ENCODE results near the gene S100A1. TPM values are rescaled to one million over a fixed set of nuclear protein-coding genes. Genes with fewer than 3 reads are reported as not detected.
"Not testable (repeated sequence)": the region's sequence is repeated elsewhere in the genome, so short reads cannot be mapped to it uniquely, and the experiment has no call there.

S100A1 gene
- total RNA-seq, 6 experiments from 2014 or later: 0.59 to 0.96 (median 0.82) TPM; not detected in 3

GRCh38 chr1:153663211-153663610 lies 35.0 kb downstream of the S100A1 start:
- Mint-ChIP-seq H3K27me3 (ENCODE audit: insufficient read depth) (no peaks in the 10 kb centered on the region; the same call in 1 of the 2 replicates), H3K9me3 (no peaks in the 10 kb centered on the region), H3K4me3 (no peak overlapping the region)

GRCh38 chr1:153667439-153667838 lies 39.2 kb downstream of the S100A1 start:
- Mint-ChIP-seq H3K36me3 (ENCODE audit: low read depth) (peaks cover 36% of the 10 kb centered on the region), H3K4me1 (ENCODE audit: low read depth) (peaks cover 44% of the 10 kb centered on the region), H3K4me3 (no peak overlapping the region), H3K27me3 (ENCODE audit: insufficient read depth) (no peaks in the 10 kb centered on the region; the same call in 1 of the 2 replicates), H3K27ac (no peak overlapping the region), H3K9me3 (no peaks in the 10 kb centered on the region)
- no peak for TF ChIP-seq CTCF (IDR thresholded peaks at IDR 0.05)
- DNase-seq: no peak

More at GRCh38 chr1:153663211-153663610, 35.0 kb downstream of the S100A1 start:
- Mint-ChIP-seq H3K4me1 (ENCODE audit: low read depth) (peaks cover 32% of the 10 kb centered on the region), H3K36me3 (ENCODE audit: low read depth) (peaks cover 58% of the 10 kb centered on the region), H3K27ac (peak overlapping the region; percentile 75)
- TF ChIP-seq CTCF (IDR thresholded peaks at IDR 0.05): no peak
- peak; percentile 36 for DNase-seq

- H3K36me3 Mint-ChIP-seq (ENCODE audit: low read depth): peaks cover 31% of the 10 kb centered on the region
- H3K4me3 Mint-ChIP-seq; DNase-seq; H3K27me3 Mint-ChIP-seq (ENCODE audit: insufficient read depth); H3K9me3 Mint-ChIP-seq: not testable (repeated sequence)
- peaks cover 40% of the 10 kb centered on the region for H3K4me1 Mint-ChIP-seq (ENCODE audit: low read depth)
- H3K27ac Mint-ChIP-seq: peak overlapping the region; percentile 33; the same call in 1 of the 2 replicates
Observed at GRCh38 chr1:153668672-153669071, 40.4 kb downstream of the S100A1 start.

- no peak for DNase-seq
- no peak for TF ChIP-seq CTCF (IDR thresholded peaks at IDR 0.05)
Observed at GRCh38 chr1:153669606-153670005, 41.4 kb downstream of the S100A1 start.

GRCh38 chr1:153670257-153670858 lies 42.1 kb downstream of the S100A1 start:
- Mint-ChIP-seq H3K36me3 (ENCODE audit: low read depth) (peaks cover 15% of the 10 kb centered on the region), H3K27ac (no peak overlapping the region), H3K4me3 (no peak overlapping the region), H3K9me3 (no peaks in the 10 kb centered on the region), H3K4me1 (ENCODE audit: low read depth) (peaks cover 30% of the 10 kb centered on the region), H3K27me3 (ENCODE audit: insufficient read depth) (no peaks in the 10 kb centered on the region; the same call in 1 of the 2 replicates)
- DNase-seq: no peak
- TF ChIP-seq CTCF (IDR thresholded peaks at IDR 0.05): no peak

More at GRCh38 chr1:153669606-153670005, 41.4 kb downstream of the S100A1 start:
- Mint-ChIP-seq H3K36me3 (ENCODE audit: low read depth) (peaks cover 23% of the 10 kb centered on the region), H3K4me1 (ENCODE audit: low read depth) (peaks cover 32% of the 10 kb centered on the region), H3K9me3 (no peaks in the 10 kb centered on the region), H3K27me3 (ENCODE audit: insufficient read depth) (no peaks in the 10 kb centered on the region; the same call in 1 of the 2 replicates), H3K27ac (peak overlapping the region; percentile 43; the same call in 1 of the 2 replicates), H3K4me3 (no peak overlapping the region)

- DNase-seq: peak; percentile 100
- no peak within 1 kb of the TSS for H3K27ac Mint-ChIP-seq
- peak; percentile 46; the same call in 1 of the 2 replicates for TF ChIP-seq CTCF (IDR thresholded peaks at IDR 0.05)
- H3K4me3 Mint-ChIP-seq: no peak within 1 kb of the TSS
- no peaks in the 10 kb centered on the region; the same call in 1 of the 2 replicates for H3K27me3 Mint-ChIP-seq (ENCODE audit: insufficient read depth)
- peaks cover 27% of the 10 kb centered on the region for H3K4me1 Mint-ChIP-seq (ENCODE audit: low read depth)
- H3K36me3 Mint-ChIP-seq (ENCODE audit: low read depth): peaks cover 12% of the 10 kb centered on the region
- H3K9me3 Mint-ChIP-seq: no peaks in the 10 kb centered on the region
Observed at GRCh38 chr1:153670859-153671627, 42.8 kb downstream of the S100A1 start, which contains the start of gene ILF2. Gene ILF2, minus strand, starts transcription at chr1:153670993. Its CDS starts 71 bp downstream, at chr1:153670922.

- Mint-ChIP-seq H3K4me1 (ENCODE audit: low read depth) (peaks cover 27% of the 10 kb centered on the region), H3K36me3 (ENCODE audit: low read depth) (peaks cover 12% of the 10 kb centered on the region)
- H3K27me3 Mint-ChIP-seq (ENCODE audit: insufficient read depth); DNase-seq; H3K9me3 Mint-ChIP-seq; H3K4me3 Mint-ChIP-seq; H3K27ac Mint-ChIP-seq: not testable (repeated sequence)
Observed at GRCh38 chr1:153671628-153672353, 43.6 kb downstream of the S100A1 start.

All from HFFc6 (cell line).